Tibial nerve (tissue), 4 donors: ENCODE data around the gene CYP17A1. TPM values are rescaled to one million over a fixed set of nuclear protein-coding genes. Genes with fewer than 3 reads are reported as not detected.

Experiments used
- DNase-seq, 2 donors: peaks; one replicate each; pipeline ENCODE4 v3.0.0-alpha.2; 2019; ENCODE audit warnings: low spot score in 2 of 2
- H3K27ac ChIP-seq, 4 donors: fragments of 200-600 bp; sonication (generic) in 3 of 4; one replicate each; pipeline ENCODE4 v1.5.1; 2017 to 2019; ENCODE audit warnings: mild to moderate bottlenecking in 1 of 4
- H3K27me3 ChIP-seq, 2 donors: fragments of 200-600 bp; sonication (generic) in 1 of 2; one replicate each; pipeline versions ENCODE4 v1.5.1 to v1.6.0; 2017 to 2019
- H3K36me3 ChIP-seq, 3 donors: fragments of 200-600 bp; sonication (generic); one replicate each; pipeline ENCODE4 v1.5.1; 2018 to 2019
- H3K4me1 ChIP-seq, 4 donors: fragments of 200-600 bp; sonication (generic) in 3 of 4; one replicate each; pipeline ENCODE4 v1.5.1; 2017 to 2019
- H3K4me3 ChIP-seq, 4 donors: fragments of 200-600 bp; sonication (generic) in 3 of 4; one replicate each; pipeline ENCODE4 v1.5.1; 2017 to 2019; ENCODE audit warnings: mild to moderate bottlenecking in 1 of 4, moderate library complexity in 1 of 4
- H3K9me3 ChIP-seq, 4 donors: fragments of 200-600 bp; sonication (generic) in 3 of 4; one replicate each; pipeline ENCODE4 v1.5.1; 2017 to 2019
- CTCF ChIP-seq, 5 experiments: fragments of 200-600 bp in 3 of 5; fragments of 450-650 bp in 2 of 5; sonication (generic) in 3 of 5; IDR thresholded peaks; one replicate each; pipeline ENCODE4 v1.5.1; 2016 to 2019; ENCODE audit warnings: antibody characterized with exemption in 5 of 5, mild to moderate bottlenecking in 3 of 5, moderate library complexity in 2 of 5
- EP300 ChIP-seq, 2 donors: sonication (generic); formaldehyde crosslinking; IDR thresholded peaks; one replicate each; pipeline ENCODE4 v1.6.1; 2017; ENCODE audit warnings: antibody characterized with exemption in 2 of 2, mild to moderate bottlenecking in 1 of 2
- POLR2A ChIP-seq, 2 donors: fragments of 450-650 bp; IDR thresholded peaks; one replicate each; pipeline ENCODE4 v1.6.1; 2017; ENCODE audit warnings: antibody characterized with exemption in 2 of 2, mild to moderate bottlenecking in 2 of 2, moderate library complexity in 2 of 2
- WGBS, 2 donors: methylation state at CpG; one replicate each; pipeline ENCODE4 v1.1.5; 2018; 5-methylcytosine and 5-hydroxymethylcytosine counted together
- total RNA-seq, 4 donors: library from RNA; depleted of rRNA; stranded (reverse); fragments of >200 nt; gene quantifications; one replicate each; pipeline ENCODE4 v1.1.0, GENCODE V29; 2016

Gene CYP17A1
- total RNA-seq, 4 donors from 2014 or later = not detected

- Histone ChIP-seq H3K4me1 (peaks cover 0 to 80% (median 31%) of the 10 kb centered on the region in 4 donors), H3K27me3 (no peaks in the 10 kb centered on the region), H3K4me3 (no peak overlapping the region), H3K36me3 (peaks cover 0 to 46% (median 12%) of the 10 kb centered on the region in 3 donors), H3K27ac (peak overlapping the region in 2 of 4 donors; percentile 53 to 95), H3K9me3 (no peaks in the 10 kb centered on the region)
- TF ChIP-seq POLR2A (IDR thresholded peaks at IDR 0.05) (no peak), EP300 (IDR thresholded peaks at IDR 0.05) (no peak), CTCF (IDR thresholded peaks at IDR 0.05) (no peak)
- no peak for DNase-seq
- WGBS, 2 donors = 75 to 90% methylated on average over 3 of the region's 3 CpGs
Measured at GRCh38 chr10:102811346-102811745, 25.9 kb downstream of the CYP17A1 start.

- WGBS, 2 donors = 46 to 62% methylated on average over 4 of the region's 4 CpGs
- no peak for TF ChIP-seq CTCF (IDR thresholded peaks at IDR 0.05)
- Histone ChIP-seq H3K9me3 (no peaks in the 10 kb centered on the region), H3K4me3 (no peak overlapping the region), H3K36me3 (peaks cover 0 to 37% (median 12%) of the 10 kb centered on the region in 3 donors), H3K27me3 (no peaks in the 10 kb centered on the region), H3K4me1 (peaks cover 0 to 73% (median 11%) of the 10 kb centered on the region in 4 donors), H3K27ac (peak overlapping the region in 2 of 4 donors; percentile 34 to 44)
- no peak for DNase-seq
Measured at GRCh38 chr10:102808380-102808779, 28.8 kb downstream of the CYP17A1 start.

GRCh38 chr10:102804382-102805055 is 32.7 kb downstream of the CYP17A1 start:
- no peaks in the 10 kb centered on the region for H3K27me3 ChIP-seq
- 32 to 54% methylated on average over 2 of the region's 2 CpGs for WGBS, 2 donors
- H3K36me3 ChIP-seq = no peaks in the 10 kb centered on the region
- H3K4me1 ChIP-seq = peaks cover 0 to 90% (median 41%) of the 10 kb centered on the region in 4 donors
- DNase-seq = no peak
- no peak overlapping the region for H3K4me3 ChIP-seq
- no peak for TF ChIP-seq EP300 (IDR thresholded peaks at IDR 0.05)
- TF ChIP-seq CTCF (IDR thresholded peaks at IDR 0.05) = no peak
- TF ChIP-seq POLR2A (IDR thresholded peaks at IDR 0.05) = no peak
- H3K9me3 ChIP-seq = no peaks in the 10 kb centered on the region
- peak overlapping the region in 2 of 4 donors; percentile 23 to 94 for H3K27ac ChIP-seq

- Histone ChIP-seq H3K27me3 (no peaks in the 10 kb centered on the region), H3K4me1 (peaks cover 0 to 90% (median 48%) of the 10 kb centered on the region in 4 donors), H3K9me3 (no peaks in the 10 kb centered on the region), H3K4me3 (no peak overlapping the region), H3K36me3 (peaks cover 0 to 11% (median 0%) of the 10 kb centered on the region in 3 donors), H3K27ac (peak overlapping the region; percentile 26 to 94 (median 70))
- TF ChIP-seq POLR2A (IDR thresholded peaks at IDR 0.05) (no peak), EP300 (IDR thresholded peaks at IDR 0.05) (peak in 1 of 2 donors; percentile 85)
- WGBS, 2 donors = 21 to 32% methylated on average over 6 of the region's 6 CpGs
- DNase-seq = no peak
Measured at GRCh38 chr10:102802920-102803534, 34.2 kb downstream of the CYP17A1 start.

GRCh38 chr10:102801978-102802377 is 35.2 kb downstream of the CYP17A1 start:
- peaks cover 0 to 91% (median 59%) of the 10 kb centered on the region in 4 donors for H3K4me1 ChIP-seq
- 54 to 65% methylated on average over 3 of the region's 3 CpGs for WGBS, 2 donors

More at GRCh38 chr10:102801978-102802377, 35.2 kb downstream of the CYP17A1 start:
- Histone ChIP-seq H3K4me3 (no peak overlapping the region), H3K9me3 (no peaks in the 10 kb centered on the region), H3K27me3 (no peaks in the 10 kb centered on the region), H3K27ac (peak overlapping the region in 2 of 4 donors; percentile 86 to 94), H3K36me3 (peaks cover 0 to 13% (median 0%) of the 10 kb centered on the region in 3 donors)
- DNase-seq = no peak
- TF ChIP-seq CTCF (IDR thresholded peaks at IDR 0.05) = no peak
- TF ChIP-seq POLR2A (IDR thresholded peaks at IDR 0.05) = no peak
- no peak for TF ChIP-seq EP300 (IDR thresholded peaks at IDR 0.05)
